Measurements from ENCODE around the gene ABTB2. TPM values are rescaled to one million over a fixed set of nuclear protein-coding genes. Genes with fewer than 3 reads are reported as not detected.

The ABTB2 gene
- total and polyA plus RNA-seq, 10 of the 15 experiments (the other 5 are each of a cell fraction or from before 2014, with no cell fraction given), result 0.13 to 2.1 (median 0.72) TPM

- no peak for TF ChIP-seq E2F8 (IDR thresholded peaks at IDR 0.05; ENCODE audit: low read depth, partially characterized antibody)
Observed at GRCh38 chr11:34381775-34382174, 24.0 kb upstream of the ABTB2 start (continued).

- Histone ChIP-seq H3K36me3 (ENCODE audit: control insufficient read depth in 2 of 2, insufficient read depth in 2 of 2, low read length in 1 of 2) (no peaks in the 10 kb centered on the region), H2AFZ (ENCODE audit: control insufficient read depth, low read depth, low read length) (no peak overlapping the region), H3K79me2 (ENCODE audit: control insufficient read depth, insufficient read depth, low read length) (no peaks in the 10 kb centered on the region), H3K9ac (ENCODE audit: control insufficient read depth, insufficient read depth, low read length) (no peak overlapping the region), H3K27me3 (replicated peaks in 1 of 2; ENCODE audit: control insufficient read depth in 2 of 2, insufficient read depth in 2 of 2, low read length in 1 of 2) (no peaks in the 10 kb centered on the region), H4K20me1 (ENCODE audit: control insufficient read depth, insufficient read depth) (no peaks in the 10 kb centered on the region), H3K4me2 (ENCODE audit: control insufficient read depth, insufficient read depth) (no peak overlapping the region), H3K4me3 (no peak overlapping the region), H3K4me1 (ENCODE audit: control insufficient read depth, insufficient read depth, low read length) (no peaks in the 10 kb centered on the region), H3K9me3 (replicated peaks; ENCODE audit: control insufficient read depth, insufficient read depth, low read length) (peaks cover 5% of the 10 kb centered on the region; the same call in 1 of the 3 replicates), H3K27ac (ENCODE audit: control insufficient read depth, insufficient read depth) (no peak overlapping the region)
- FAIRE-seq (no peak), DNase-seq (ENCODE audit: low read depth, low spot score) (no peak), ATAC-seq (no peak)
- TF ChIP-seq BCL3 (IDR thresholded peaks at IDR 0.05; ENCODE audit: borderline replicate concordance, insufficient read depth, low read depth, low read length, poor library complexity, severe bottlenecking), result peak; percentile 74
- TF ChIP-seq SMC3 (IDR thresholded peaks at IDR 0.05; ENCODE audit: borderline replicate concordance, low read length), result no peak
- 0% methylated on average over 2 of the region's 2 CpGs for WGBS (ENCODE audit: insufficient coverage, insufficient replicate concordance, low lambda C conversion rate, missing lambda C conversion rate)
- no TSS peak for BruUV-seq (replicated peaks)
- ChIA-PET CTCF (interaction anchor here (1.0 to 1.9 kb wide), 3 partner anchors 14 to 523 kb away, joined by 3 to 10 read pairs (median 3); no protein-coding TSS in a partner anchor), RAD21 (ENCODE audit: unreplicated experiment) (no interaction called here), POLR2A (no interaction called here), SMC1A (ENCODE audit: uncharacterized antibody, unreplicated experiment) (no interaction called here)
- in situ Hi-C loops (cut with MboI) (no loop called here), intact Hi-C loops (cut with micrococcal nuclease; ENCODE audit: unreplicated experiment) (no loop called here)
Observed at GRCh38 chr11:34380696-34381095, 22.9 kb upstream of the ABTB2 start.
